GM13976 (cell line): ENCODE data around the gene ZSCAN10.

Source experiments
- DNase-seq: peaks from one replicate; pipeline ENCODE4 v3.0.0; 2012; ENCODE audit warnings: low spot score
- in situ Hi-C: fragments of 300-500 bp; cut with MboI; formaldehyde crosslinking; loops from one replicate; pipeline ENCODE4 v1.12.0; 2022; ENCODE audit warnings: low sequenced_read_pairs, mixed read lengths, inconsistent platforms; ENCODE audit not compliant: unreplicated experiment
- TF ChIP-seq, protein P1 (sequence below): IDR thresholded peaks from 2 replicates; pipeline ENCODE4 v1.5.1; 2012; ENCODE audit warnings: borderline replicate concordance, mild to moderate bottlenecking; ENCODE audit not compliant: insufficient read depth; ENCODE audit errors: extremely low read depth, missing control alignments, control extremely low read depth

ZSCAN10 gene

GRCh38 chr16:3099395-3099731, 269 bp upstream of the ZSCAN10 start:
- TF ChIP-seq, protein P1, sequence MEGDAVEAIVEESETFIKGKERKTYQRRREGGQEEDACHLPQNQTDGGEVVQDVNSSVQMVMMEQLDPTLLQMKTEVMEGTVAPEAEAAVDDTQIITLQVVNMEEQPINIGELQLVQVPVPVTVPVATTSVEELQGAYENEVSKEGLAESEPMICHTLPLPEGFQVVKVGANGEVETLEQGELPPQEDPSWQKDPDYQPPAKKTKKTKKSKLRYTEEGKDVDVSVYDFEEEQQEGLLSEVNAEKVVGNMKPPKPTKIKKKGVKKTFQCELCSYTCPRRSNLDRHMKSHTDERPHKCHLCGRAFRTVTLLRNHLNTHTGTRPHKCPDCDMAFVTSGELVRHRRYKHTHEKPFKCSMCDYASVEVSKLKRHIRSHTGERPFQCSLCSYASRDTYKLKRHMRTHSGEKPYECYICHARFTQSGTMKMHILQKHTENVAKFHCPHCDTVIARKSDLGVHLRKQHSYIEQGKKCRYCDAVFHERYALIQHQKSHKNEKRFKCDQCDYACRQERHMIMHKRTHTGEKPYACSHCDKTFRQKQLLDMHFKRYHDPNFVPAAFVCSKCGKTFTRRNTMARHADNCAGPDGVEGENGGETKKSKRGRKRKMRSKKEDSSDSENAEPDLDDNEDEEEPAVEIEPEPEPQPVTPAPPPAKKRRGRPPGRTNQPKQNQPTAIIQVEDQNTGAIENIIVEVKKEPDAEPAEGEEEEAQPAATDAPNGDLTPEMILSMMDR, result no peak
- in situ Hi-C loops, result no loop called here
- no peak for DNase-seq

DNA sequence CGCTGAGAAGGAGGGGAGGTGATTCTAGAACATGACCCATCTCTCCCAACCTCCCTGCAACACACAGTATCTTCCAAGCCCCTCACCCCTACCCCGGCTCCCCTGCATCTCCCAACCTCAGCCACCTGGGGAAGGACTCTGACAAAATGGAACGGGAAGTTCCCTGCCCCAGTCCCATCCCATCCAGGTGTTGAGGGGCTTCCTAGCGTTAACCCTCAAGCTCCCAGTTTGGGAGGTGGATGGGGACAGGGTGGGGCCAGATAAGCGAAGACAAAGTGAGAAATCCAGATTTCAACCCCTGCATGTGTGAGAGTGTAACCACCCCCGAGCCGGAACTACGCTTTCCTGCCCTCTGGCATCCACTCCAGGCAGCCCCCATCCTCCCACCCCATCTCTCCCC, 1.8 kb downstream of the ZSCAN10 start:
- TF ChIP-seq, protein P1, result no peak
- in situ Hi-C loops, result no loop called here
- DNase-seq, result no peak

- TF ChIP-seq, protein P1, result no peak
- in situ Hi-C loops, result no loop called here
- DNase-seq, result no peak
Measured at GRCh38 chr16:3096362-3096761, 2.7 kb downstream of the ZSCAN10 start.

GRCh38 chr16:3095869-3096268, 3.2 kb downstream of the ZSCAN10 start:
- in situ Hi-C loops, result no loop called here
- TF ChIP-seq, protein P1, result peak; percentile 10
- DNase-seq, result peak; percentile 90

DNA sequence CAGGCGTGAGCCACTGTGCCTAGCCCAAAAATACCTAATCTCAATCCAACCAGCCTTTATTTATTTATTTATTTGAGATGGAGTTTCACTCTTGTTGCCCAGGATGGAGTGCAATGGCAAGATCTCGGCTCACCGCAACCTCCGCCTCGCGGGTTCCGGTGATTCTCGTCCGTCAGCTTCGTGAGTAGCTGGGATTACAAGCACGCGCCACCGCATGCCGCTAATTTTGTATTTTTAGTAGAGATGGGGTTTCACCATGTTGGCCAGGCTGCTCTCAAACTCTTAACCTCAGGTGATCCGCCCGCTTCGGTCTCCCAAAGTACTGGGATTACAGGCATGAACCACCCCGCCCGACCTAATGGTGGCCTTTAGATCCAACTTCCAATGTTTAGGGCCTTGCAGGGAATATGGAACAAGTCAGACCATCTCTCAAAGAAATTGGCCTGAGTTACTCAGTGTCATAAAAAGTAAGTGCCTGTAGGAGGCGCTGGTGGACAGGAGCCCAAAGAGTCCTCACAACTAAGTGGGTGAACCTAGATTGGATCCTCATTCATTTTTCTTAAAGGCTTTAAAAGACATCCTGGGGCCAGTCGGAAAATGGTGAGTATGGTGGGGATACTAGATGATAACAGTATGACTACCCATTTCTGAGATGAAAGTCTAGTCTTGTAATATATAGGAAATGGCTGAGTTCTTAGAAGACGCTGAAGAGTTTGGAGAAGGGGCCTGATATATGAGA, 4.6 kb downstream of the ZSCAN10 start:
- DNase-seq, result peak; percentile 78
- in situ Hi-C loops, result no loop called here
- TF ChIP-seq, protein P1, result peak; percentile 41

GRCh38 chr16:3092501-3092941, 6.6 kb downstream of the ZSCAN10 start:
- TF ChIP-seq, protein P1, result no peak
- in situ Hi-C loops, result no loop called here
- no peak for DNase-seq
